Measurements from ENCODE around the gene TGFBI.
"Not testable (repeated sequence)": the region's sequence is repeated elsewhere in the genome, so short reads cannot be mapped to it uniquely, and the experiment has no call there.

The TGFBI gene

DNA sequence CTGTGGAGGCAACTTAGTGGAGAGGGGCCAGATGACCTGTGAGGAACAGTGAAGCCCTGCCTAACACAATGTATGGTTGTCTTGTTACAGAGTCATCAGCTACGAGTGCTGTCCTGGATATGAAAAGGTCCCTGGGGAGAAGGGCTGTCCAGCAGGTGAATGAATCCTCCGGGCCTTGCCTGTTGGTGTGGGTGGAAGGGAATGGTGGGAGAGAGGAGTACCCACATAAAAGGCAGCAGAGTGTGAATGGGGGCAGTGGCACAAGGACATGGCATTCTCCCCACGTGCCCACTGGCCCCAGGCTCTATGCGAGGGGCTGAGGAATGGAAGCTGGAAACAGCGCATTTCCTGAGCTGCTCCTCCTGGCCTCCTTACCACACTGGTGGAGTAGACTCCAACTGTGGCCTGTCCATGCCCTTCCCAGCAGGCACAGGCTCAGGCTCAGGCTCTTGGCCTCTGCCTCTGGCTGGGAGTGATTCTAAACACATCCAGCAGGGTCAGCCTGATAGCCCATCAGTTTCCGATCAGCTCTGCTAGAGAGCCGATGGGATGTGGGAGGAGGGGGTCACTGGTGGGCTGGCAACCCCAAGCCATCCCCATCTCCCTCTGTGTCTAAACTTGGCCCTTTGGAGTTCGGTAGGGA lies 15.3 kb downstream of the TGFBI start:
- in situ Hi-C loops (cut with HindIII; ENCODE audit: low pct_ligation_motif_present, low sequenced_read_pairs) = no loop called here
- no peak overlapping the region for H3K4me3 ChIP-seq (ENCODE audit: low read depth, low read length)
- H3K36me3 ChIP-seq (replicated peaks) = peaks cover 52% of the 10 kb centered on the region
- DNase-seq = no peak
- TF ChIP-seq, protein P1, sequence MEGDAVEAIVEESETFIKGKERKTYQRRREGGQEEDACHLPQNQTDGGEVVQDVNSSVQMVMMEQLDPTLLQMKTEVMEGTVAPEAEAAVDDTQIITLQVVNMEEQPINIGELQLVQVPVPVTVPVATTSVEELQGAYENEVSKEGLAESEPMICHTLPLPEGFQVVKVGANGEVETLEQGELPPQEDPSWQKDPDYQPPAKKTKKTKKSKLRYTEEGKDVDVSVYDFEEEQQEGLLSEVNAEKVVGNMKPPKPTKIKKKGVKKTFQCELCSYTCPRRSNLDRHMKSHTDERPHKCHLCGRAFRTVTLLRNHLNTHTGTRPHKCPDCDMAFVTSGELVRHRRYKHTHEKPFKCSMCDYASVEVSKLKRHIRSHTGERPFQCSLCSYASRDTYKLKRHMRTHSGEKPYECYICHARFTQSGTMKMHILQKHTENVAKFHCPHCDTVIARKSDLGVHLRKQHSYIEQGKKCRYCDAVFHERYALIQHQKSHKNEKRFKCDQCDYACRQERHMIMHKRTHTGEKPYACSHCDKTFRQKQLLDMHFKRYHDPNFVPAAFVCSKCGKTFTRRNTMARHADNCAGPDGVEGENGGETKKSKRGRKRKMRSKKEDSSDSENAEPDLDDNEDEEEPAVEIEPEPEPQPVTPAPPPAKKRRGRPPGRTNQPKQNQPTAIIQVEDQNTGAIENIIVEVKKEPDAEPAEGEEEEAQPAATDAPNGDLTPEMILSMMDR (IDR thresholded peaks at IDR 0.05; ENCODE audit: low read depth, low read length, missing control alignments) = peak; percentile 2
- H3K27me3 ChIP-seq (replicated peaks) = no peaks in the 10 kb centered on the region
- no peak overlapping the region for H3K27ac ChIP-seq

DNA sequence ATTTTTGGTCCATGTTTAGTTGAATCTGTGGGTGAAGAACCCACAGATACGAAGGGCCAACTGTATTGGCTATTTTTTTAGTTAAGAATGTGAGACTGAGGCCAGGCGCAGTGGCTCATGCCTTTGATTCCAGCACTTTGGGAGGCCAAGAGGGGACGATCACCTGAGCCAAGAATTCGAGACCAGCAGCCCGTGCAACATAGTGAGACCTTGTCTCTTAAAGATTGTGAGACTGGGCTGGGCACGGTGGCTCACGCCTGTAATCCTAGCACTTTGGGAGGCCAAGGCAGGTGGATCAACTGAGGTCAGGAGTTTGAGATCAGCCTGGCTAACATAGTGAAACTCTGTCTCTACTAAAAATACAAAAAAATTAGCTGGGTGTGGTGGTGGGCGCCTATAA lies 16.2 kb downstream of the TGFBI start:
- DNase-seq; H3K4me3 ChIP-seq (ENCODE audit: low read depth, low read length); H3K27ac ChIP-seq; in situ Hi-C loops (cut with HindIII; ENCODE audit: low pct_ligation_motif_present, low sequenced_read_pairs); H3K27me3 ChIP-seq (replicated peaks): not testable (repeated sequence)
- H3K36me3 ChIP-seq (replicated peaks) = peaks cover 54% of the 10 kb centered on the region

DNA sequence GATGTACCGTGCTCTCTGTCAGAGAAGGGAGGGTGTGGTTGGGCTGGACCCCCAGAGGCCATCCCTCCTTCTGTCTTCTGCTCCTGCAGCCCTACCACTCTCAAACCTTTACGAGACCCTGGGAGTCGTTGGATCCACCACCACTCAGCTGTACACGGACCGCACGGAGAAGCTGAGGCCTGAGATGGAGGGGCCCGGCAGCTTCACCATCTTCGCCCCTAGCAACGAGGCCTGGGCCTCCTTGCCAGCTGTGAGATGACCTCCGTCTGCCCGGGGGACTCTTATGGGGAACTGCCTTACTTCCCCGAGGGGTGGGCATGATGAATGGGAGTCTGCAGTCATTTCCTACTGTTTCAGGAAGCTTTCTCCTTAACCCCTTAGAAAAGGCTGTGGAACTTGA lies 17.5 kb downstream of the TGFBI start:
- Histone ChIP-seq H3K27ac (no peak overlapping the region), H3K4me3 (ENCODE audit: low read depth, low read length) (no peak overlapping the region), H3K36me3 (replicated peaks) (peaks cover 64% of the 10 kb centered on the region), H3K27me3 (replicated peaks) (no peaks in the 10 kb centered on the region)
- in situ Hi-C loops (cut with HindIII; ENCODE audit: low pct_ligation_motif_present, low sequenced_read_pairs) = no loop called here
- TF ChIP-seq, protein P1 (IDR thresholded peaks at IDR 0.05; ENCODE audit: low read depth, low read length, missing control alignments) = no peak
- DNase-seq = no peak

DNA sequence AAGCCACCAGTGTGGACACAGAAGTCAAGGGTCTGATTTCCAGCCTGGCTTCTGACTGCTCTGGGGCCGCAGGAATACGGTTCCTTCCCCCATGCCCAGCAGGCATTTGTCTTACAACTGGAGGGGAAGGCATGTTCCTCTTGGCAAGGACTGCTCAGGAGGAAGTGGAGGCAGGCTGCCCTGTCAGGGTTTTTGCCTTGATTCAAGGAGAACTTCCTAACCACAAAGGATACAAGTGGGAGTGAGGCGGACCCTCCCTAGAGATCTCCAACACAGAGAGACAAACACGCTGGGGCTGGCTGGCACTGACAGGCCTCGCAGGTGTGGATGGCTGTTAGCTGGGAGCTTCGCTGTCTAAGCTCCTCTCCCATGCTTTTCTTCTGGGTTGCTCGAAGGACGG lies 19.1 kb downstream of the TGFBI start:
- DNase-seq = no peak
- TF ChIP-seq, protein P1 (IDR thresholded peaks at IDR 0.05; ENCODE audit: low read depth, low read length, missing control alignments) = no peak
- no peak overlapping the region for H3K27ac ChIP-seq
- in situ Hi-C loops (cut with HindIII; ENCODE audit: low pct_ligation_motif_present, low sequenced_read_pairs) = no loop called here
- no peak overlapping the region for H3K4me3 ChIP-seq (ENCODE audit: low read depth, low read length)
- H3K36me3 ChIP-seq (replicated peaks) = peaks cover 71% of the 10 kb centered on the region
- no peaks in the 10 kb centered on the region for H3K27me3 ChIP-seq (replicated peaks)

DNA sequence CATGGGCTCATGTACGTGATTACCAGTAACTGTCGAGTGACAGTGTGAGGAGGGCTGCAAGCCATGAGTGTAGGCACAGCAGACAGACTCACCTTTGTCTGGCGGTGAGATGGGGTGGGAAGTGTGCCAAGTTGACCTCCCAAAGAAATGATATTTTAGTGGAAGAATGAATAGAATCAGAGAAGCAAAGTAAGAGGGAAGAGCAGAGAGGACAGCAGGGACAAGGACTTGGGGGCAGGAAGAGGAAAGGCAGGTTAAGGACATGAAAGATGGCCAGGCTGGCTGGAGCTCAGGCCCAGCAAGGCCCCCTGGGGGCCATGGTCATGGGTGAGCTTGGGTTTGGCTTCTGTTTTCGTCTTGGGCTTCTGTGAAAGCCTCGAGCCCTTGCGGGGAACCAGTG lies 20.2 kb downstream of the TGFBI start:
- no peak for DNase-seq
- H3K27ac ChIP-seq = no peak overlapping the region
- in situ Hi-C loops (cut with HindIII; ENCODE audit: low pct_ligation_motif_present, low sequenced_read_pairs) = no loop called here
- TF ChIP-seq, protein P1 (IDR thresholded peaks at IDR 0.05; ENCODE audit: low read depth, low read length, missing control alignments) = peak; percentile 7
- H3K4me3 ChIP-seq (ENCODE audit: low read depth, low read length) = no peak overlapping the region
- H3K27me3 ChIP-seq (replicated peaks) = no peaks in the 10 kb centered on the region
- peaks cover 69% of the 10 kb centered on the region for H3K36me3 ChIP-seq (replicated peaks)

DNA sequence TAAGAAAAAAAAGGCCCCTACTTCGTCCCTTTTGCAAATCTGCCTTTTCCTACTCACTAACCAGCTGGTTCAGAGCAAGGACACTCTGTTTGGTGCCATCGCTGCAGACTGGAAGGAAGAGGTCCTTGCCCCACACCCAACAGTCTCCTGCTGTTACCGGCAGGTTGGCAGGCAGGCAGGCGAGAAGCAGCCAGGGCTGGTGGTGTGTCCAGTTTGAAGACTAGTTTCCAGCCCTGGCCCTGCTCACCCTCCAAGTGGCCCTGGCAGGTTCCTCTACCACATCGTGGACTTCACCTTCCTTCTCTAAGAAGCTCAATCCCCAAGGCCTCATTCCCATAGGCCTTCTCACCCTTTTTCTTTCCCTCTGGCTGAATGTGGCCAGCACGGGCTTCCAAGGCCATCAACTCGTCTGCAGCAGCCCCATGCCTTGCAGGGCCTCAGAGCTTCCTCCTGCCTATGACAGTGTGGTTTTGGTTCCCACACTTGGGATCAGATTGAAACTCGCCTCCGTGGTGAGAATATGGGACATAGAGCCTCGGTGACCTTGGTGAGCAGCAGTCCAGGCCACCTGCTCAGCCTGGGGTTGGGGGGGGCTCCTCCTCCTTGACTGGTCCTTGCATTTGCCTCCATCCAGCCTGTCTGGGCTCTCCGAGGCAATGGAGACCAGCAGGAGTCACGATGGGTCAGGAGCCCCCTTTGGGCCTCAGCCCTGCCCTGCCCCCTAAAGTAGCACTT lies 22.9 kb downstream of the TGFBI start:
- Histone ChIP-seq H3K27me3 (replicated peaks) (no peaks in the 10 kb centered on the region), H3K27ac (peak overlapping the region; percentile 95), H3K36me3 (replicated peaks) (peaks cover 80% of the 10 kb centered on the region), H3K4me3 (ENCODE audit: low read depth, low read length) (no peak overlapping the region)
- TF ChIP-seq, protein P1 (IDR thresholded peaks at IDR 0.05; ENCODE audit: low read depth, low read length, missing control alignments) = no peak
- in situ Hi-C loops (cut with HindIII; ENCODE audit: low pct_ligation_motif_present, low sequenced_read_pairs) = no loop called here
- no peak for DNase-seq
